ENCODE measurements around the gene CERS6.
A peak's percentile ranks its signal among the peaks of the same experiment; 100 is the strongest.

DNA sequence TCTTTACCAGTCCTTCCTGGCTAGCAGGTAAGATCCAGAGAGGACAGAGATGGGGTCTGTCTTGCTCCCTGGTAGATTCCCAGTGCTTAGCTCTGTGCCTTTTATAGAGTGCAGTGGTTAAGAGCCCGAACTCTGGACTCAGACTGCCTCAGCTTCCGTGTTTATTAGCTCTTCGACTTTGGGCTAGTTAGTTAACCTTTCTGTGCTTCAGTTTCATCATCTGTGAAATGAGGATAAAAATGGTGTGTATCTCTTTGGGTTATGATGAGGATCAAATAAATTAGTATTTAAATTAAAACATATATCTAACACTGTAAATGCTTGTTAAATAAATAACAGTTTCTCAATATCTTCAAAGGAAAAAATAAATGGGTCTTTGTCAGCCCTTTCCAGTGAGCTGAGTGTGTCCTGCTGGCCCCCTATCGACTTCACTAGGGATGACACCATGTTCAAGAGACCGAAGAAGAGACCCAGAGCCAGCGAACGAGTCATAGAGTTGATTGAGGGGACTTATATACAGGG, 38.2 kb downstream of the CERS6 start:
- TF ChIP-seq, protein P1, sequence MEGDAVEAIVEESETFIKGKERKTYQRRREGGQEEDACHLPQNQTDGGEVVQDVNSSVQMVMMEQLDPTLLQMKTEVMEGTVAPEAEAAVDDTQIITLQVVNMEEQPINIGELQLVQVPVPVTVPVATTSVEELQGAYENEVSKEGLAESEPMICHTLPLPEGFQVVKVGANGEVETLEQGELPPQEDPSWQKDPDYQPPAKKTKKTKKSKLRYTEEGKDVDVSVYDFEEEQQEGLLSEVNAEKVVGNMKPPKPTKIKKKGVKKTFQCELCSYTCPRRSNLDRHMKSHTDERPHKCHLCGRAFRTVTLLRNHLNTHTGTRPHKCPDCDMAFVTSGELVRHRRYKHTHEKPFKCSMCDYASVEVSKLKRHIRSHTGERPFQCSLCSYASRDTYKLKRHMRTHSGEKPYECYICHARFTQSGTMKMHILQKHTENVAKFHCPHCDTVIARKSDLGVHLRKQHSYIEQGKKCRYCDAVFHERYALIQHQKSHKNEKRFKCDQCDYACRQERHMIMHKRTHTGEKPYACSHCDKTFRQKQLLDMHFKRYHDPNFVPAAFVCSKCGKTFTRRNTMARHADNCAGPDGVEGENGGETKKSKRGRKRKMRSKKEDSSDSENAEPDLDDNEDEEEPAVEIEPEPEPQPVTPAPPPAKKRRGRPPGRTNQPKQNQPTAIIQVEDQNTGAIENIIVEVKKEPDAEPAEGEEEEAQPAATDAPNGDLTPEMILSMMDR (IDR thresholded peaks at IDR 0.05) = peak in 4 of 12 donors; percentile 4 to 18 (median 12)
- TF ChIP-seq POLR2A (IDR thresholded peaks at IDR 0.05) = no peak
